GM21360 (cell line): Measurements from ENCODE around the gene TRIM9.
"Not testable (repeated sequence)": the region's sequence is repeated elsewhere in the genome, so short reads cannot be mapped to it uniquely, and the experiment has no call there.

ENCODE experiments used
- ATAC-seq: cut with Tn5 transposase; IDR thresholded peaks from one replicate; pipeline ENCODE4 v1.9.1; 2021; ENCODE audit warnings: mild to moderate bottlenecking, moderate library complexity; ENCODE audit not compliant: unreplicated experiment

The TRIM9 gene

GRCh38 chr14:51006324-51006723 lies 88.6 kb downstream of the TRIM9 start:
- no peak for ATAC-seq

- no peak for ATAC-seq
These were observed 89.9 kb downstream of the TRIM9 start for GRCh38 chr14:51004801-51005526.

GRCh38 chr14:51004352-51004800 lies 90.5 kb downstream of the TRIM9 start:
- no peak for ATAC-seq

GRCh38 chr14:51002406-51002999 lies 92.4 kb downstream of the TRIM9 start:
- ATAC-seq, result no peak

- no peak for ATAC-seq
These were observed 94.3 kb downstream of the TRIM9 start for GRCh38 chr14:51000566-51000965.

GRCh38 chr14:50999726-51000125 lies 95.2 kb downstream of the TRIM9 start:
- ATAC-seq, result no peak

GRCh38 chr14:50998612-50999011 lies 96.3 kb downstream of the TRIM9 start:
- ATAC-seq, result no peak

GRCh38 chr14:50997712-50998111 lies 97.2 kb downstream of the TRIM9 start:
- ATAC-seq, result no peak

GRCh38 chr14:50994158-50994557 lies 100.7 kb downstream of the TRIM9 start:
- ATAC-seq, result not testable (repeated sequence)

- ATAC-seq, result no peak
These were observed 109.0 kb downstream of the TRIM9 start for GRCh38 chr14:50985859-50986331.

GRCh38 chr14:50985124-50985858 lies 109.6 kb downstream of the TRIM9 start:
- no peak for ATAC-seq

- no peak for ATAC-seq
These were observed 110.7 kb downstream of the TRIM9 start for GRCh38 chr14:50984036-50984710.

- ATAC-seq, result no peak
These were observed 114.7 kb downstream of the TRIM9 start for GRCh38 chr14:50979941-50980850.

GRCh38 chr14:50978888-50979287 lies 116.0 kb downstream of the TRIM9 start:
- peak; percentile 89 for ATAC-seq

GRCh38 chr14:50978529-50978871 lies 116.4 kb downstream of the TRIM9 start:
- no peak for ATAC-seq

GRCh38 chr14:50977863-50978528 lies 116.9 kb downstream of the TRIM9 start:
- no peak for ATAC-seq

GRCh38 chr14:50974118-50974517 lies 120.8 kb downstream of the TRIM9 start:
- no peak for ATAC-seq

GRCh38 chr14:50972734-50973133 lies 122.2 kb downstream of the TRIM9 start:
- ATAC-seq, result no peak

- no peak for ATAC-seq
These were observed 123.8 kb downstream of the TRIM9 start for GRCh38 chr14:50970886-50971781.
